Adrenal gland (tissue), 12 donors: ENCODE results near the gene SH2D4B. TPM values are rescaled to one million over a fixed set of nuclear protein-coding genes. Genes with fewer than 3 reads are reported as not detected.
A peak's percentile ranks its signal among the peaks of the same experiment; 100 is the strongest.

Experiments used
- DNase-seq, 7 donors: peaks; one replicate each; pipeline ENCODE4 v3.0.0-alpha.2; 2019 to 2020
- H3K27ac ChIP-seq, 5 donors: fragments of 200-600 bp; sonication (generic) in 4 of 5; 1 replicate in 3 of 5; 2 replicates in 2 of 5; pipeline versions ENCODE4 v1.5.1 to v1.8.0; 2016 to 2020; ENCODE audit warnings: mild to moderate bottlenecking in 1 of 5
- H3K27me3 ChIP-seq: fragments of 200-600 bp; 2 replicates; pipeline ENCODE4 v1.8.0; 2021
- H3K36me3 ChIP-seq, 2 donors: fragments of 200-600 bp; replicated peaks in 1 of 2; 1 replicate in 1 of 2; 2 replicates in 1 of 2; pipeline versions ENCODE4 v1.5.1 to v1.8.0; 2018 to 2022
- H3K4me1 ChIP-seq, 2 donors: fragments of 200-600 bp; replicated peaks in 1 of 2; 1 replicate in 1 of 2; 2 replicates in 1 of 2; pipeline versions ENCODE4 v1.5.1 to v1.8.0; 2018 to 2021
- H3K4me3 ChIP-seq, 4 donors: fragments of 200-600 bp; sonication (generic) in 3 of 4; one replicate each; pipeline ENCODE4 v1.5.1; 2016 to 2018
- H3K9me3 ChIP-seq, 3 donors: fragments of 200-600 bp; sonication (generic) in 1 of 3; replicated peaks in 1 of 3; 1 replicate in 2 of 3; 2 replicates in 1 of 3; pipeline versions ENCODE4 v1.5.1 to v1.8.0; 2016 to 2021
- CTCF ChIP-seq, 6 experiments: fragments of 450-650 bp in 4 of 6; fragments of 200-600 bp in 2 of 6; sonication (generic) in 1 of 6; IDR thresholded peaks; 1 replicate in 5 of 6; 2 replicates in 1 of 6; pipeline versions ENCODE4 v1.5.1 to v1.8.0; 2016 to 2021; ENCODE audit warnings: antibody characterized with exemption in 6 of 6, mild to moderate bottlenecking in 2 of 6, moderate library complexity in 1 of 6
- POLR2A ChIP-seq, 2 donors: fragments of 450-650 bp; IDR thresholded peaks; one replicate each; pipeline ENCODE4 v1.6.1; 2017; ENCODE audit warnings: antibody characterized with exemption in 2 of 2, mild to moderate bottlenecking in 2 of 2, moderate library complexity in 1 of 2
- WGBS, 4 donors: extraction: QIAGEN DNeasy Blood & Tissue Kit in 2 of 4; methylation state at CpG; one replicate each; pipeline versions ENCODE4 v1.1.5 to v1.1.7; 2013 to 2017; 5-methylcytosine and 5-hydroxymethylcytosine counted together
- intact Hi-C, 2 donors: fragments of 100-400 bp; cut with DNase I; formaldehyde crosslinking; loops; one replicate each; pipeline versions ENCODE4 v1.14.1 to v1.15.0; 2022 to 2023
- polyA plus RNA-seq, 3 donors: library from polyadenylated mRNA; stranded (reverse); fragments of 200-250 nt in 2 of 3; fragments of 350-450 nt in 1 of 3; fragmentation: Illumina TruSeq in 1 of 3; extraction: RNeasy Lipid Tissue Mini Kit (QIAGEN cat#74804) in 1 of 3; gene quantifications; one replicate each; pipeline ENCODE4 v1.2.3, GENCODE V29; 2013 to 2014
- total RNA-seq, 9 donors: library from RNA; depleted of rRNA in 4 of 9; stranded (reverse); fragments of >200 nt in 4 of 9; fragments of 120-200 nt in 1 of 9; fragmentation: NEBNext Ultra II Directional in 1 of 9; extraction: Animal tissue kit (Norgen Biotek cat#: 25700) in 1 of 9; gene quantifications; one replicate each; pipeline versions ENCODE4 v1.1.0 to v1.2.4, GENCODE V29; 2013 to 2023
- donor health status: healthy with polysubstance abuse.
- donor health status: Bipolar disorder and iron deficiency.
- donor health status: DM: yes; HTN: yes; CAD: no.
- donor health status: DM: no; HTN: no; CAD: no.
- donor health status: DM: no; HTN: no; CAD: no.
- donor health status: DM: yes; HTN: yes; CAD: no.

SH2D4B gene
- total and polyA plus RNA-seq, 12 donors, result 0.06 to 0.35 (median 0.07) TPM; not detected in 9

GRCh38 chr10:80522756-80523363 lies 14.8 kb upstream of the SH2D4B start:
- H3K36me3 ChIP-seq, result peaks cover 0 to 12% of the 10 kb centered on the region in 2 donors
- TF ChIP-seq POLR2A (IDR thresholded peaks at IDR 0.05) (no peak), CTCF (IDR thresholded peaks at IDR 0.05) (no peak)
- H3K4me3 ChIP-seq, result no peak overlapping the region
- intact Hi-C loops, result no loop called here
- H3K9me3 ChIP-seq, result no peaks in the 10 kb centered on the region
- no peak overlapping the region for H3K27ac ChIP-seq
- WGBS, 4 donors, result 80 to 86% (median 85%) methylated on average over 7 to 8 of the region's 8 CpGs
- peaks cover under 1 to 10% of the 10 kb centered on the region in 2 donors for H3K4me1 ChIP-seq
- no peak for DNase-seq
- no peaks in the 10 kb centered on the region for H3K27me3 ChIP-seq

- intact Hi-C loops, result no loop called here
- no peaks in the 10 kb centered on the region for H3K9me3 ChIP-seq
- peaks cover 0 to 3% of the 10 kb centered on the region in 2 donors for H3K36me3 ChIP-seq
- no peak overlapping the region for H3K4me3 ChIP-seq
- H3K27me3 ChIP-seq, result no peaks in the 10 kb centered on the region
- no peak overlapping the region for H3K27ac ChIP-seq
- TF ChIP-seq POLR2A (IDR thresholded peaks at IDR 0.05) (no peak), CTCF (IDR thresholded peaks at IDR 0.05) (no peak)
- peaks cover 0 to 4% of the 10 kb centered on the region in 2 donors for H3K4me1 ChIP-seq
- 42 to 55% (median 51%) methylated on average over 5 to 6 of the region's 6 CpGs for WGBS, 4 donors
- peak in 1 of 7 donors; percentile 10 for DNase-seq
Observed at GRCh38 chr10:80523773-80524172, 13.9 kb upstream of the SH2D4B start.

GRCh38 chr10:80524190-80524909 lies 13.4 kb upstream of the SH2D4B start:
- Histone ChIP-seq H3K4me1 (peaks cover 0 to 4% of the 10 kb centered on the region in 2 donors), H3K36me3 (no peaks in the 10 kb centered on the region), H3K4me3 (no peak overlapping the region), H3K27me3 (no peaks in the 10 kb centered on the region), H3K27ac (no peak overlapping the region), H3K9me3 (no peaks in the 10 kb centered on the region)
- TF ChIP-seq CTCF (IDR thresholded peaks at IDR 0.05) (no peak), POLR2A (IDR thresholded peaks at IDR 0.05) (no peak)
- peak in 1 of 7 donors; percentile 8 for DNase-seq
- intact Hi-C loops, result no loop called here
- WGBS, 4 donors, result 73 to 83% (median 80%) methylated on average over 6 to 12 of the region's 12 CpGs

- no peak overlapping the region for H3K4me3 ChIP-seq
- WGBS, 4 donors, result 62 to 76% (median 73%) methylated on average over 2 of the region's 2 CpGs
- peaks cover 0 to 4% of the 10 kb centered on the region in 2 donors for H3K4me1 ChIP-seq
- intact Hi-C loops, result no loop called here
- TF ChIP-seq POLR2A (IDR thresholded peaks at IDR 0.05) (no peak), CTCF (IDR thresholded peaks at IDR 0.05) (no peak)
- no peak overlapping the region for H3K27ac ChIP-seq
- H3K36me3 ChIP-seq, result no peaks in the 10 kb centered on the region
- H3K27me3 ChIP-seq, result no peaks in the 10 kb centered on the region
- peak in 1 of 7 donors; percentile 13 for DNase-seq
- H3K9me3 ChIP-seq, result no peaks in the 10 kb centered on the region
Observed at GRCh38 chr10:80526218-80526617, 11.5 kb upstream of the SH2D4B start.
